Activated CD4-positive, alpha-beta memory T cell treated with anti-CD3 and anti-CD28 coated beads for 36 hours (primary cell): Measurements from ENCODE around the gene PRKAR1A. TPM values are rescaled to one million over a fixed set of nuclear protein-coding genes. Genes with fewer than 3 reads are reported as not detected.

ENCODE experiments used
- CTCF ChIA-PET: fragments of 350-600 bp; sonication (Branson Sonifier 250); formaldehyde crosslinking; loops from one replicate; lab custom pipeline; 2021; ENCODE audit warnings: antibody characterized with exemption, inconsistent platforms; lab: Charles Lee
- POLR2A ChIA-PET: fragments of 350-600 bp; sonication (Branson Sonifier 250); formaldehyde crosslinking; loops from one replicate; lab custom pipeline; 2021; ENCODE audit warnings: antibody characterized with exemption; lab: Charles Lee
- DNase-seq: peaks from one replicate; pipeline ENCODE4 v3.0.0-alpha.2; 2020
- H3K27ac Mint-ChIP-seq: one replicate; pipeline ENCODE4 v1.8.0; 2021; ENCODE audit warnings: mixed read lengths
- H3K27me3 Mint-ChIP-seq: one replicate; pipeline ENCODE4 v1.8.0; 2021; ENCODE audit warnings: mixed read lengths
- H3K36me3 Mint-ChIP-seq: one replicate; pipeline ENCODE4 v1.8.0; 2021; ENCODE audit warnings: mixed read lengths
- H3K4me1 Mint-ChIP-seq: one replicate; pipeline ENCODE4 v1.8.0; 2021; ENCODE audit warnings: low read depth, mixed read lengths
- H3K4me3 Mint-ChIP-seq: one replicate; pipeline ENCODE4 v1.8.0; 2021; ENCODE audit warnings: mild to moderate bottlenecking, mixed read lengths
- H3K9me3 Mint-ChIP-seq: one replicate; pipeline ENCODE4 v1.8.0; 2021; ENCODE audit warnings: mixed read lengths
- intact Hi-C: fragments of 100-400 bp; cut with micrococcal nuclease; formaldehyde crosslinking; loops from one replicate; pipeline ENCODE4 v1.15.1; 2023
- total RNA-seq, 2 experiments: library from RNA; stranded (reverse); gene quantifications; one replicate each; pipeline ENCODE4 v1.2.3, GENCODE V29; 2021

Gene PRKAR1A
- total RNA-seq, 2 experiments from 2014 or later = 221 to 229 TPM

DNA sequence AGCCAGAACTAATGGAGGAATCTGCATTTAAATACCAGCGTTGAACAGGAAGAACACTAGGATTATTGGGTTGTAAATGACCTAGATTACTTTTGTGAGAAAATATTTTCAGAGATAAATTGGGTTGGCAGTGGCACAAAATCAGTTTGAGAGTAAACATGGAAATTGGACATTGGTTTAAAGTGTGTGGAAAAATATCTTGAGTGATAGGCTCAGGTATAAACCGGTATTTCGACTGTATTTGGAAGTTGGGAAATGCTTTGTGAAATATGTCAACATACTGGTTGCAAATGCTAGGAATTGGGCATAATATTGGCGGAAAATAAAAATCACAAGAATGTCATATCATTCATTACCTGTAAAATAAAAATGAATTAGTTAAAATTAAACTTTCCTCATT, 15.1 kb downstream of the PRKAR1A start:
- Mint-ChIP-seq H3K36me3 (peaks cover 64% of the 10 kb centered on the region), H3K4me1 (peaks cover 3% of the 10 kb centered on the region), H3K27ac (no peak overlapping the region), H3K4me3 (no peak overlapping the region), H3K9me3 (no peaks in the 10 kb centered on the region), H3K27me3 (no peaks in the 10 kb centered on the region)
- POLR2A ChIA-PET = no interaction called here
- intact Hi-C loops = no loop called here
- no peak for DNase-seq
- CTCF ChIA-PET = no interaction called here

- no peak overlapping the region for H3K4me3 Mint-ChIP-seq
- no peak for DNase-seq
- POLR2A ChIA-PET = no interaction called here
- CTCF ChIA-PET = no interaction called here
- intact Hi-C loops = no loop called here
- H3K9me3 Mint-ChIP-seq = no peaks in the 10 kb centered on the region
- no peak overlapping the region for H3K27ac Mint-ChIP-seq
- peaks cover 57% of the 10 kb centered on the region for H3K36me3 Mint-ChIP-seq
- H3K27me3 Mint-ChIP-seq = no peaks in the 10 kb centered on the region
- H3K4me1 Mint-ChIP-seq = peaks cover 14% of the 10 kb centered on the region
Measured at GRCh38 chr17:68531252-68531651, 19.0 kb downstream of the PRKAR1A start.

DNA sequence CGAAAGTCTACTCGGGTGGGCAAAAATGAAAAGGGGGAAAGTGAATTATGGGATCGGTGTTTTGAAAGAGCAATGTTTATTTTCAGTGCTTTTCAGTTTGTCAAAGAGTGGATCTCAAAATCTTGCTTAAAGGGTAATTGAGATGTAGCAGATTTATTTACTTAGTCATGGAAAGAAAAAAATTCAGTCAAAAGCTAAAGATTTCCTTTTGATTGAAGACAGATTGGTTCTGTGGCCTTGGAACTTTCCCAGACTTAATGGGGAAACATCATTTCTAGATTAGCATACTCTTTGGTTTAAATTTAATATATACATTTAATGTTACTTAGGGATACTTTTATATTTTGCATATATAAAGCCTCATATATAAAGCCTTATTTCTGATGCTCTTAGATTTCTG, 20.6 kb downstream of the PRKAR1A start:
- Mint-ChIP-seq H3K9me3 (no peaks in the 10 kb centered on the region), H3K4me3 (no peak overlapping the region), H3K27me3 (no peaks in the 10 kb centered on the region), H3K4me1 (peaks cover 14% of the 10 kb centered on the region), H3K27ac (no peak overlapping the region), H3K36me3 (peaks cover 45% of the 10 kb centered on the region)
- no peak for DNase-seq
- intact Hi-C loops = no loop called here
- CTCF ChIA-PET = no interaction called here
- POLR2A ChIA-PET = no interaction called here

DNA sequence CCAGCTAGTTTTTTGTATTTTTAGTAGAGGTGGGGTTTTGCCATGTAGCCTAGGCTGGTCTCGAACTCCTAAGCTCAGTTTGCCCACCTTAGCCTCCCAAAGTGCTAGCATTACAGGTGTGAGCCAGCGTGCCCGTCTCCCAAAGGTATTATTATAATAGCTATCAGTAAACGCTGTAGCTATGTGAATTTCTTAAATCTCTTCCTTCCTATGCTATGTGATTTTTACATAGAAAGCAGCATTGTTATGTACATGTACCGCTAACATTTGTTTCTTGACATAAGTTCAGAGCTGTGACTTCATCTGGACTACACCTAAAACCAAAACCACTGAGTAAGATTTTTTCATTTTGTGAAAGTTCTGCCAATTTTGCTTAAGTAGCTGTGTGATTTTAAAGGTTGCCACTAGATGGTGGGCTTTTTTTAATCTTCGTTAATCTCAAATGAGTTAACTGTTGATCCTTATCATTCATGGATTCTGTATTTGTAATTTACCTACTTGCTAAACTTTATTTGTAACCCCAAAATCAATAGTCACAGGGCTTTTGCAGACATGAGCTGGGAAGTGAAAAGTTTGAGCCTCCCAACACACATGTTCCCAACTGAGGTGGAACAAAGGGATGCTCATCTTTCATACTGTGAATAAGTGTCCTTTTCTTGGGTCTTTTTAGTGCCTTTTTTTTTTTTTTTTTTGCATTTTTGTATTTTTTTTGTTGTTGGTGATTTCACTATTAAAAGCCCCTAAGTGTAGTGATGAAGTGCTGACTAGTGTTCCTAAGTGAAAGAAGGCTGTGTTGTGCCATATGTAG, 21.9 kb downstream of the PRKAR1A start:
- intact Hi-C loops = loop anchor here (1.0 kb wide), 1 partner anchor 80 kb away; no protein-coding TSS in a partner anchor
- Mint-ChIP-seq H3K36me3 (peaks cover 38% of the 10 kb centered on the region), H3K27me3 (no peaks in the 10 kb centered on the region), H3K9me3 (no peaks in the 10 kb centered on the region), H3K27ac (no peak overlapping the region), H3K4me1 (peaks cover 14% of the 10 kb centered on the region), H3K4me3 (no peak overlapping the region)
- no peak for DNase-seq
- ChIA-PET POLR2A (no interaction called here), CTCF (interaction anchor here (0.7 to 1.4 kb wide), 9 partner anchors 20 to 714 kb away, joined by 3 to 8 read pairs (median 4); no protein-coding TSS in a partner anchor)

- H3K4me3 Mint-ChIP-seq = no peak overlapping the region
- H3K4me1 Mint-ChIP-seq = peaks cover 14% of the 10 kb centered on the region
- H3K36me3 Mint-ChIP-seq = peaks cover 38% of the 10 kb centered on the region
- H3K9me3 Mint-ChIP-seq = no peaks in the 10 kb centered on the region
- POLR2A ChIA-PET = no interaction called here
- CTCF ChIA-PET = interaction anchor here (0.7 to 1.4 kb wide), 5 partner anchors 46 to 712 kb away, joined by 3 to 5 read pairs (median 3); no protein-coding TSS in a partner anchor
- H3K27ac Mint-ChIP-seq = no peak overlapping the region
- H3K27me3 Mint-ChIP-seq = no peaks in the 10 kb centered on the region
- intact Hi-C loops = loop anchor here (1.0 kb wide), 2 partner anchors 80 to 226 kb away; no protein-coding TSS in a partner anchor
- DNase-seq = no peak
Measured at GRCh38 chr17:68534695-68535088, 22.5 kb downstream of the PRKAR1A start.

GRCh38 chr17:68535922-68536321, 23.7 kb downstream of the PRKAR1A start:
- Mint-ChIP-seq H3K27ac (no peak overlapping the region), H3K36me3 (peaks cover 37% of the 10 kb centered on the region), H3K4me3 (no peak overlapping the region), H3K9me3 (no peaks in the 10 kb centered on the region), H3K4me1 (peaks cover 14% of the 10 kb centered on the region), H3K27me3 (no peaks in the 10 kb centered on the region)
- CTCF ChIA-PET = no interaction called here
- POLR2A ChIA-PET = no interaction called here
- intact Hi-C loops = loop anchor here (1.0 kb wide), 1 partner anchor 224 kb away; no protein-coding TSS in a partner anchor
- DNase-seq = no peak

DNA sequence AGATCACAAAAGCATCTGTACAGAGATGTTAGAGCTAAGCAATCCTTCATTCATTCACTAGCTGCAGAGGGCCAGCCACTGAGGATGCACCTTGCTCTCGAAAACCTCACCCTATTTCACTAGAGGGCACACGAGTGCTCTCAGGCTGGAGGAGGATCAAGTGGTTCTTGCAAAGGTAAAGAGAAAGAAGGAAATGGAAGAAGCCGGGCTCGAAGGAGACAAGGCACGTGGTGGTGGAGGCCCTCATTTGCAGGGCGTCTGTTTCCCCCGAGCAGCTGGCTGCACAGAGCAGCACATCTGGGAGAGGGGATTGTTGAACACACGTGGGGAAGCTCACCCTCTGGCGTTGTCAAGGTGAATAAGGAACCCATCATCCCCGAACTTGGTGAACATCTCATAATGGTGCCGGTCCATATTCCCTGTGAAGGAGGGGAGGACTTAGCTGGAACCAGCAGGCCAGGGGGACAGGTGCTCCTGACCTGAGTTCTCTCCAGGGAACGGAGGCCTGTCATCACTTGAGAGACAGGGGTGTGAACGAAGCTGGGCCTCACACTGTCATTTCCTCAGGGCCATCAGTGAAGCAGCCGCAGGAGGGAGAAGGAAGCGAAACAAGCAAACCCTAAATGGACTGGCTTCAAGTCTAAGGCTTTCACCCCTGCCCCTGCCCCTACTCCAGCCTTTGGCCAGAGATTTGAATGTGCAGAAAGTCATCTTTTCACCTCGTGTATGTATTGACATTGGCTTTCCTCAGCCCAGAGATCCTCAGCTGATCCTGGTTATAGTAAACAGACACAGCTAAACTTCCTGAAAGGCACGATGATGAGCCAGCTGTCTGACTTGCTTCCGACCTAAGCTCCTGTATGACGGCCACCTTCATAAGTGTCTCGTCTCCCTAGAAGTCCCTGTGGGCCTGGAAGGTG, 27.6 kb downstream of the PRKAR1A start:
- ChIA-PET CTCF (interaction anchor here (0.6 kb wide), 1 partner anchor 30 kb away, joined by 3 read pairs; no protein-coding TSS in a partner anchor), POLR2A (no interaction called here)
- peaks cover 28% of the 10 kb centered on the region for H3K36me3 Mint-ChIP-seq
- intact Hi-C loops = no loop called here
- no peaks in the 10 kb centered on the region for H3K9me3 Mint-ChIP-seq
- H3K4me3 Mint-ChIP-seq = no peak overlapping the region
- DNase-seq = no peak
- H3K4me1 Mint-ChIP-seq = peaks cover 3% of the 10 kb centered on the region
- no peak overlapping the region for H3K27ac Mint-ChIP-seq
- no peaks in the 10 kb centered on the region for H3K27me3 Mint-ChIP-seq

DNA sequence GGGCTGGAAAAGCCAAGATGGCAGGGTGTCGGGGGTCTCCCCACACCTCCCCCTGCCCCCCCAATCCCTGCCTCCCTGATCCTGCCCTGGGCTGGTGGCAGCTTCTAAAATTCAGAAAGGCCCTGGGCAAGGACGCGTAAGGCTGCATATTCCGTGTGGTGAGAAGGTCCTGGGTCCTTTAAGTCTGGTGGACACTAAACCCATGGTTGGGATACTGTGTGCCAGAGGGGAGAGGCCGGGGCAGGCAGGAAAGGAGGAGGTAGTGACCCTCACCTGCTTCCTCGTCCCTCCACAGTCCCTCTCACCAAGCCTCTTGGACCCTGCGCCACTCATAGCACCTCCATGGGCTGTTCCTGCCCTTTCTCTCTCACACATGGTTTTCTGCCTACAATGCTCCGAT, 28.8 kb downstream of the PRKAR1A start:
- Mint-ChIP-seq H3K27me3 (no peaks in the 10 kb centered on the region), H3K4me3 (no peak overlapping the region), H3K4me1 (no peaks in the 10 kb centered on the region), H3K27ac (no peak overlapping the region), H3K36me3 (peaks cover 20% of the 10 kb centered on the region), H3K9me3 (peaks cover 2% of the 10 kb centered on the region)
- ChIA-PET POLR2A (no interaction called here), CTCF (no interaction called here)
- intact Hi-C loops = no loop called here
- DNase-seq = no peak

GRCh38 chr17:68541816-68542215, 29.6 kb downstream of the PRKAR1A start:
- CTCF ChIA-PET = no interaction called here
- Mint-ChIP-seq H3K4me3 (no peak overlapping the region), H3K27ac (no peak overlapping the region), H3K4me1 (no peaks in the 10 kb centered on the region), H3K9me3 (peaks cover 6% of the 10 kb centered on the region), H3K36me3 (peaks cover 17% of the 10 kb centered on the region), H3K27me3 (no peaks in the 10 kb centered on the region)
- intact Hi-C loops = no loop called here
- DNase-seq = no peak
- POLR2A ChIA-PET = no interaction called here

- H3K27me3 Mint-ChIP-seq = no peaks in the 10 kb centered on the region
- no peak for DNase-seq
Measured at GRCh38 chr17:68542698-68543463, 30.7 kb downstream of the PRKAR1A start.

GRCh38 chr17:68544111-68544915, 32.1 kb downstream of the PRKAR1A start:
- H3K36me3 Mint-ChIP-seq = peaks cover 16% of the 10 kb centered on the region
- peaks cover 8% of the 10 kb centered on the region for H3K9me3 Mint-ChIP-seq
- intact Hi-C loops = no loop called here
- no peaks in the 10 kb centered on the region for H3K4me1 Mint-ChIP-seq
- no peak overlapping the region for H3K4me3 Mint-ChIP-seq
- CTCF ChIA-PET = no interaction called here
- DNase-seq = no peak
- H3K27me3 Mint-ChIP-seq = no peaks in the 10 kb centered on the region
- H3K27ac Mint-ChIP-seq = no peak overlapping the region
- POLR2A ChIA-PET = no interaction called here

More at GRCh38 chr17:68542698-68543463, 30.7 kb downstream of the PRKAR1A start:
- POLR2A ChIA-PET = no interaction called here
- Mint-ChIP-seq H3K27ac (no peak overlapping the region), H3K36me3 (peaks cover 18% of the 10 kb centered on the region), H3K4me3 (no peak overlapping the region), H3K9me3 (peaks cover 8% of the 10 kb centered on the region), H3K4me1 (no peaks in the 10 kb centered on the region)
- intact Hi-C loops = no loop called here
- CTCF ChIA-PET = no interaction called here
